Stomach (tissue), 4 donors: ENCODE results near the gene VPS13D.

Experiments used
- CTCF ChIP-seq, 7 experiments: fragments of 450-650 bp in 4 of 7; fragments of 200-600 bp in 3 of 7; sonication (generic) in 3 of 7; IDR thresholded peaks; one replicate each; pipeline ENCODE4 v1.5.1; 2016 to 2019; ENCODE audit warnings: antibody characterized with exemption in 7 of 7, control low read depth in 2 of 7, mild to moderate bottlenecking in 1 of 7
- POLR2A ChIP-seq, 4 donors: fragments of 450-650 bp; IDR thresholded peaks; one replicate each; pipeline ENCODE4 v1.6.1; 2016; ENCODE audit warnings: antibody characterized with exemption in 4 of 4, control low read depth in 2 of 4, mild to moderate bottlenecking in 1 of 4, moderate library complexity in 1 of 4
- POLR2AphosphoS5 ChIP-seq, 3 donors: sonication (generic); formaldehyde crosslinking; IDR thresholded peaks; one replicate each; pipeline ENCODE4 v1.6.1; 2016; ENCODE audit warnings: antibody characterized with exemption in 3 of 3

GRCh38 chr1:12204140-12204539 lies 25.7 kb upstream of the VPS13D start:
- TF ChIP-seq POLR2A (IDR thresholded peaks at IDR 0.05) (no peak), CTCF (IDR thresholded peaks at IDR 0.05) (no peak), POLR2AphosphoS5 (IDR thresholded peaks at IDR 0.05) (no peak)
